Medulla oblongata (tissue), 1 donor: ENCODE data around the gene ESYT2.
"Not testable (repeated sequence)": the region's sequence is repeated elsewhere in the genome, so short reads cannot be mapped to it uniquely, and the experiment has no call there.

Experiments used
- DNase-seq: peaks from one replicate; pipeline ENCODE4 v3.0.0-alpha.2; 2015; ENCODE audit errors: extremely low spot score

Gene ESYT2

GRCh38 chr7:158724658-158725505 is 104.4 kb downstream of the ESYT2 start:
- no peak for DNase-seq

DNA sequence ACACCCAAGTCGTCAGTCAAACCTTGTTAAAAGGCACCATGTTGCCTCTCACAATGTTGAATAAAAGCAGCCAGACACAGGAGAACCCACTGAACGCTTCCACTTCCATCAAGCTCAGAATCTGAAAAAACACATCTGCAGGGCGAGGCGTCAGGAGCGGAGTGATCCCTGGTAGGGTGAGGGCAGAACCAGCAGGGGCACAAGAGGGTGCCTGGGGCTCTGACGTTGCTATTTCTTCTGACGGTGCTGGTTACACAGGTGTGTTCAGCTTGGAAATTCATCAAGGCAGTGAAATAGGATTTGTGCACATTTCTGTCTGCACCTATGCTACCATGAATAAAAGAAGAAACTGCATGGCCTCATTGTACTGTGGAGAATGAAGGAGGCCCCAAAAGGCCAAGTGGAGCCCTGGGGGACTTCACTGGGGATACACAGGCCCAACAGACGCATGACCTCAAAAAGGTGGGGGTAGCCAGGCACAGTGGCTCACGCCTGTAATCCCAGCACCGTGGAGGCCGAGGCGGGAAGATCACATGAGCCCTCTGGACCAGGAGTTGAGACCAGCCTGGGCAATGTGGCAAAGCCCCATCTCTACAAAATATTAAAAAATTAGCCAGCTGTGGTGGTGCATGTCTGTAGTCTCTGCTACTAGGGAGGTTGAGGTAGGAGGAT is 105.5 kb downstream of the ESYT2 start:
- no peak for DNase-seq

DNA sequence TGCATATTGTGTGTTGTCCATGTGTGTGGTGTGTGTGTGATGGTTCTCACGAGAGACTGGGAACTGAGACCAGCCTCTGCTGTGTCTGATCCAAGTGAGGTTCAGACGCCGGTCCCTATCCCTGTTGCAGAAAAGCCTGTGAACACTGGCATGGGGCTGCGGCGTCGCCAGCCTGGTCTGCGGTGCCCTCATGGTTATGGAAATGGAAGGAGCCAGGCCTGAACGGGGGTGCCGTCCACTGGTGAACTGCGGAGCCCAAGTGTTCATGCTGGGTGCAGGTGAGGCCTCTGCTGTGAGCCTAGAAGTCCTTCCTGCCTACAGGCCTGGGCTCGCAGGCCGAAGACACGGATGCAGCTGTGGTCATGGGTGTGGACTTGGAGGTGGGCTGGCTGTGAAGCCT is 106.0 kb downstream of the ESYT2 start:
- no peak for DNase-seq

- no peak for DNase-seq
These were observed 106.6 kb downstream of the ESYT2 start for GRCh38 chr7:158722574-158723237.

DNA sequence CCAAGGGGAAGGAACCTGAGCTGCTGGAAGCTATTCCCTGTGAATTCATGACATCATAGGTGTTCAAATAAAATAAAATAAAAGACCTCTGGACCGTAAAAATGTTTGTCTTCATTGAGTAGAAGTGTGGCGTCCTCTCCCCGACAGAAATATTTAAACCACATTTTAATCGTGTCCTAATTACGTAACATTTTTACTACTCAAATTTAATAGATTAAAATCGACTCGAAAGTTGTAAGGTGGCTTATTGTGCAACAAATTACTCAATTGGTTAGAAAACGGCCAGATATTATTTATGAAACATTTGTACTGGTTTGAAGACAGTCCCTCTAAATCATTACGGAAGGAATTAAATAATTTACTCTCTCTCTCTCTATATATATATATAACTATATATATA is 109.2 kb downstream of the ESYT2 start:
- no peak for DNase-seq

GRCh38 chr7:158716802-158717201 is 112.5 kb downstream of the ESYT2 start:
- DNase-seq: no peak

DNA sequence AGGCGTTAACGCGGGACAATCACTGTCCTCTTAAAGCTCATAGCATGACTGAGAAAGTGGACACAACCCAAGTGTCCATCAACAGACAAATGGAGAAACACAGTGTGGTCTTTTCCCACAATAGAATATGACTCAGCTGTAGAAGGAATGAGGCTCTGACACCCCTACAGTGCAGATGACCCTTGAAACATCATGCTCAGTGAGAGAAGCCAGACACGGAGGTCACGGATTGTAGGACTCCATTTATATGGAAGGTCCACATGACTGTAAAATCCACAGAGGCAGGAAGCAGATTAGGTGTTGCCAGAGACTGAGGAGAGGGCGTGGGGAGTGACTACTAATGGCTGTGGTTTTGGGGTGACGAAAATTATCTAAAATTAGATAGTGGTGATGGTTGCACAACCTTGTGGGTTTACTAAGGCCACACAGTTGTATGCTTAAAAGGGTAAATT is 118.6 kb downstream of the ESYT2 start:
- DNase-seq: no peak

- no peak for DNase-seq
These were observed 121.7 kb downstream of the ESYT2 start for GRCh38 chr7:158707610-158708009.

GRCh38 chr7:158706710-158707590 is 122.4 kb downstream of the ESYT2 start:
- no peak for DNase-seq

- no peak for DNase-seq
These were observed 123.0 kb downstream of the ESYT2 start for GRCh38 chr7:158706273-158706704.

DNA sequence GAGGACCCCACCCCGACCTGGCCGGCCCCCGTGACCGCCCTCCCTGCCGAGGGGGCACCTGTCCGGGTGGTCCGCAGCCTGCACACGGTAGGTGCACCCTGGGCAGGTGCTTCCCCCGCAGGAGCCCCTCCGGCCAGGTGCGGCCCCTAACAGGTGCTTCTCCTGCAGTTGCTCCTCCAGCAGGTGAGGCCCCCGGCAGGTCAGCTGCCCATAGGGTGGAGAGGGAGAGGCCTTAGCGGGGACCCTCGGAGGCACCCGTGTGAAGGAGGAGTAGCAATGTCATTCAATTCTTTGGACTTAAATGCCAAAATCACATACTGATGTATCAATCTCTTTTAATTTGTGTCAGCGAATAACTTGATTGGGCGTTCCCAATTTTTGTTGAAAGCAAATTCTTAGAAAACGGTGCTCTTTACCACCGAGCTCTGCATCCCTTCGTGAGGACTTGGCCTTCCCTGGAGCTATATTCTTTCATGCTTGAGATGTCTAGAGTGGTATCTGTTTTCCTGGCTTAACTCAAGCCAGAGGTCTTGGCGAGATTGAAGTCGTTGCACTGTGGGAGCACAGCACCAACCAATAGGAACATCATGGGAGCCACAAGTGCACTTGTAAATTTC is 124.0 kb downstream of the ESYT2 start:
- peak; percentile 13 for DNase-seq

- peak; percentile 99 for DNase-seq
These were observed 124.6 kb downstream of the ESYT2 start, which contains the start of gene NCAPG2 for GRCh38 chr7:158704524-158705233. Gene NCAPG2 (minus strand): TSS chr7:158704804. CDS start chr7:158701899, 2,905 bp downstream.

DNA sequence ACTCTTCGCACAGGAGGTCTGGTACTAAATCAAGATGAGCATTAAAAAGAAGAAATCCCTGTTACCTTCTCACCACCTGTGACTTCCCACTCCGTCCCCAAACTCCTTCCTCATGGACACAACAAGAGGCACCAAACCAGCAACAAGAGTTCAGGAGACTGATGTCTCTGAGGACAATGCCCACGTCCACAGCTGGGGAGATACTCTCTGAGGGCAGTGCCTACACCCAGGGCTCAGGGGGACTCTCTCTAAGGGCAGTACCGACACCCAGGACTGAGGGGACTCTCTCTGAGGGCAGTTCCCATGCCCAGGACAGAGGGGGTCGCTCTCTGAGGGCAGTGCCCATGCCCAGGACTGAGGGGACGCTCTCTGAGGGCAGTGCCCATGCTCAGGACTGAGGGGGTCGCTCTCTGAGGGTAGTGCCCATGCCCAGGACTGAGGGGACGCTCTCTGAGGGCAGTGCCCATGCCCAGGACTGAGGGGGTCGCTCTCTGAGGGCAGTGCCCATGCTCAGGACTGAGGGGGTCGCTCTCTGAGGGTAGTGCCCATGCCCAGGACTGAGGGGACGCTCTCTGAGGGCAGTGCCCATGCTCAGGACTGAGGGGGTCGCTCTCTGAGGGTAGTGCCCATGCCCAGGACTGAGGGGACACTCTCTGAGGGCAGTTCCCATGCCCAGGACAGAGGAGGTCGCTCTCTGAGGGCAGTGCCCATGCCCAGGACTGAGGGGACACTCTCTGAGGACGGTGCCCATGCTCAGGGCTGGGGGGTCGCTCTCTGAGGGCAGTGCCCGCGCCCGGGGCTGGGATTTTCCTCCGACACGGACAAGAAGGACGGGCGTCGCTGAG is 125.4 kb downstream of the ESYT2 start:
- not testable (repeated sequence) for DNase-seq

- no peak for DNase-seq
These were observed 126.4 kb downstream of the ESYT2 start for GRCh38 chr7:158702944-158703343.

GRCh38 chr7:158702196-158702595 is 127.1 kb downstream of the ESYT2 start:
- DNase-seq: no peak

- DNase-seq: no peak
These were observed 129.3 kb downstream of the ESYT2 start for GRCh38 chr7:158700008-158700407.

- DNase-seq: no peak
These were observed 130.0 kb downstream of the ESYT2 start for GRCh38 chr7:158699341-158699740.

- no peak for DNase-seq
These were observed 130.6 kb downstream of the ESYT2 start for GRCh38 chr7:158698657-158699195.

DNA sequence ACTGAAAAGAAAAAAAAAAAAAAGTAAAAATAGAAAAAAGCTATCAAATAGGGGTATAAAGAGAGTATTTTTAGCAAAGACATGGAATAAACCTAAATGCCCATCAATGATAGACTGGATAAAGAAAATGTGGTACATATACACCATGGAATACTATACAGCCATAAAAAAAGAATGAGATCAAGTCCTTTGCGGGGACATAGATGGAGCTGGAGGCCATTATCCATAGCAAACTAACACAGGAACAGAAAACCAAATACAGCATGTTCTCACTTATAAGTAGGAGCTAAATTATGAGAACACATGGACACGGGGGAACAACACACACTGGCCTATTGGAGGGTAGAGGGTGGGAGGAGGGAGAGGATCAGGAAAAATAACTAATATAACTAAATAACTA is 131.7 kb downstream of the ESYT2 start:
- not testable (repeated sequence) for DNase-seq
